GM10248 (cell line): ENCODE measurements around the gene DUSP11.
"Not testable (repeated sequence)": the region's sequence is repeated elsewhere in the genome, so short reads cannot be mapped to it uniquely, and the experiment has no call there.

Experiments used
- CTCF ChIA-PET: fragments of 300-600 bp; sonication (Branson Sonifier 250); formaldehyde crosslinking; extraction: SDS; loops from one replicate; lab custom pipeline; 2021; ENCODE audit warnings: antibody characterized with exemption; lab: Yijun Ruan, JAX
- POLR2A ChIA-PET: fragments of 350-650 bp; sonication (Branson Sonifier 250); formaldehyde crosslinking; extraction: SDS; loops from one replicate; lab custom pipeline; 2020; ENCODE audit warnings: antibody characterized with exemption; lab: Yijun Ruan, JAX
- DNase-seq: peaks from one replicate; pipeline ENCODE4 v3.0.0; 2012; ENCODE audit errors: extremely low spot score
- CTCF ChIP-seq: IDR thresholded peaks from 2 replicates; pipeline ENCODE4 v1.5.1; 2012; ENCODE audit warnings: mild to moderate bottlenecking, low read depth; ENCODE audit errors: extremely low read depth, missing control alignments, control extremely low read depth

Gene DUSP11

DNA sequence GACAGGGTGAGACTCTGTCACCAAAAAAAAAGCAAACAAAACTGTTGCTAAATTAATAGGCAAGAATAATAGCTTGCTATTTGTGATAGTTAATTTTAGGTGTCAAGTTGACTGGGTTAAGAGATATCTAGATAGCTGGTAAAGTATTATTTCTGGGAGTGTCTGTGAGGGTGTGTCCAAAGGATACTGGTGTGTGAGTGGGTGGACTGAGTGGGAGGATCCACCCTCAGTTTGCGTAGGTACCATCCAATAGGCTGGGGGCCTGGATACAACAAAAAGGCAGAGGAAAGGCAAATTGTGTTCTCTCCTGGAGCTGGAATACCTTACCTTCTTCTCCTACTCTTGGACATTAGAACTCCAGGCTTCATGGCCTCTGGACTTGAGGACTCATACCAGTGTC is 15.0 kb downstream of the DUSP11 start:
- CTCF ChIA-PET = interaction anchor here (0.7 to 1.2 kb wide), 3 partner anchors 16 to 59 kb away, joined by 3 to 5 read pairs (median 3); no protein-coding TSS in a partner anchor
- no peak for DNase-seq
- no peak for TF ChIP-seq CTCF
- POLR2A ChIA-PET = no interaction called here

- ChIA-PET POLR2A (no interaction called here), CTCF (interaction anchor here (1.0 to 2.0 kb wide), 3 partner anchors 10 to 22 kb away, joined by 3 to 6 read pairs (median 4); no protein-coding TSS in a partner anchor)
- DNase-seq = no peak
- TF ChIP-seq CTCF = no peak
These were observed 17.3 kb downstream of the DUSP11 start for GRCh38 chr2:73762571-73762970.

DNA sequence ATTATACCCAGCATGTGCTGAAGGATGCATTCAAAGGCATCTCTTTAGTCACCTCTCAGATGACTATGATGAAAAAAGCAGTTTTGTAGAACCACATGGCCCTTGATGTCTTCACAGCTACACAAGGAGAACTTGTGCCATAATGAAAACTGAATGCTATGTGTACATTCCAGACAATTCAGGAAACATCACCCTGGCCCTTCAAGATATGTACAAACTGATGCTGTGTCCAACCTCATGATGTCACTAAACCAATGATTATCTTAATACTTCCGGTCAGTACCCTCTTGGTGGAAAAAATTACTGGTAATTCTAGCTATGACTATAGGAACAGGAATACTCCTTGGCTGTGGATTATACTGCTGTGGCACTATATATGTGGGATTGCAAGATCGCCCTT is 20.0 kb downstream of the DUSP11 start:
- ChIA-PET POLR2A (no interaction called here), CTCF (interaction anchor here (1.1 to 2.0 kb wide), 4 partner anchors 8 to 22 kb away, joined by 3 to 4 read pairs (median 4); partner anchors contain the start of gene TPRKB)
- no peak for DNase-seq
- TF ChIP-seq CTCF = no peak

DNA sequence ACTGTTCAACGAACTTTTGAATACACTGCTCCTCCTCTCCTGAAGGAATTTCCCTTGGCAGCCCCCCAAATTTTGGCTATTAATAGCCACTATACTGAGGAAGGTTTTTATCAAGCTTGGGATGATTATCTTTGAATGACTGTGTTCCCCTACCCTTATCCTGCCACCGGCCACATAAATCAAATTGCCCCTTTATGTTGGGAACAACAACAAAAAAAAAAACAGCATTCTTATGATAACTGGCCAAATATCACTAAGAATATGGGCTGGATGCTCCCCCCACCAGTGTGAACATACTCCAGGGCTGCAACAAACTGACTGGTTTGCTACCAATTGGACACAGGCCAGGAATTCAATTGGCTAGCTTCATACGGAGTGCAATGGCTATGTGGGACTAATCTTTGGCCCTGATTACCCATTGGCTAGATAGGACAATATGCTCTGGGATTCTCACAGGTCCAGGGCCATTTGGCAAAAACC is 20.6 kb downstream of the DUSP11 start:
- POLR2A ChIA-PET = interaction anchor here (0.6 kb wide), 1 partner anchor 10 kb away, joined by 4 read pairs; no protein-coding TSS in a partner anchor
- CTCF ChIA-PET = interaction anchor here (1.1 to 2.0 kb wide), 2 partner anchors 22 to 576 kb away, joined by 3 to 4 read pairs; partner anchors contain the start of gene TPRKB
- DNase-seq = no peak
- no peak for TF ChIP-seq CTCF

DNA sequence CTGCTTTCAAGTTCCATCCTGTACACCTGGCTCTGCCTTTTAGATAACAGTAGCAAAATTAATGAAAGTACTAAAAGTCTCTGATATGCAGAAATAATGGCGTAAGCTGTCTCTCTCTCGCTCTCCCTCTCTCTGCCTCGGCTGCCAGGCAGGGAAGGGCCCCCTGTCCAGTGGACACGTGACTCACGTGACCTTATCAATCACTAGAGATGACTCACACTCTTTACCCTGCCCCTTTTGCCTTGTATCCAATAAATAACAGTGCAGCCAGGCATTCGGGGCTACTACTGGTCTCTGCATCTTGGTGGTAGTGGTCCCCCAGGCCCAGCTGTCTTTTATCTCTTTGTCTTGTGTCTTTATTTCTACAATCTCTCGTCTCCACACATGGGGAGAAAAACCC is 25.6 kb downstream of the DUSP11 start:
- not testable (repeated sequence) for DNase-seq
- ChIA-PET POLR2A (interaction anchor here (0.6 kb wide), 1 partner anchor 74 kb away, joined by 3 read pairs; the partner anchor contains the start of gene STAMBP), CTCF (interaction anchor here (1.4 kb wide), 1 partner anchor 68 kb away, joined by 3 read pairs; no protein-coding TSS in a partner anchor)

GRCh38 chr2:73749314-73749713 is 30.6 kb downstream of the DUSP11 start:
- POLR2A ChIA-PET = no interaction called here
- CTCF ChIA-PET = interaction anchor here (1.0 kb wide), 1 partner anchor 11 kb away, joined by 3 read pairs; no protein-coding TSS in a partner anchor
- no peak for DNase-seq
- no peak for TF ChIP-seq CTCF

DNA sequence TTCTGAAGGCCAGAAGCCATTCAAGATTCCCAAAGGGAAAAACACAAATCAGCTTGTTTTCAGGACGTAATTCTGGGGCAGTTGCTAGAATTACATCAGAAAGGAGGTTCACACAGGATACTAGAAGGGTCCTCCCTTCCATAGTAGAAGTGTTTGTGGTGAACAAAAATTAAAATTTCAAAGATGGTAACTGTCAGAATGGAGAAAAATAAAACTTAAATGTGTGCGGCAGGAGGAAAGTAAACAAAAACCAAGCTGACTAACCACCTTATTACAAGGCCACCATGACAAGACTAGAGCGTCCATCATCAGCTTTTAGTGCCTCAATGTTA is 33.1 kb downstream of the DUSP11 start:
- no peak for DNase-seq
- POLR2A ChIA-PET = no interaction called here
- no peak for TF ChIP-seq CTCF
- CTCF ChIA-PET = interaction anchor here (1.4 kb wide), 1 partner anchor 14 kb away, joined by 4 read pairs; no protein-coding TSS in a partner anchor
